Measurements from ENCODE around the gene BIRC7. TPM values are rescaled to one million over a fixed set of nuclear protein-coding genes. Genes with fewer than 3 reads are reported as not detected.

Gene BIRC7
- total RNA-seq, 1 experiment from 2014 or later: 1.3 TPM

GRCh38 chr20:63262836-63263235 is 27.1 kb downstream of the BIRC7 start:
- no peak for DNase-seq (ENCODE audit: low spot score)

- DNase-seq (ENCODE audit: low spot score): no peak
These were observed 28.3 kb downstream of the BIRC7 start for GRCh38 chr20:63264000-63264399.

GRCh38 chr20:63264519-63264918 is 28.8 kb downstream of the BIRC7 start:
- DNase-seq (ENCODE audit: low spot score): no peak

DNA sequence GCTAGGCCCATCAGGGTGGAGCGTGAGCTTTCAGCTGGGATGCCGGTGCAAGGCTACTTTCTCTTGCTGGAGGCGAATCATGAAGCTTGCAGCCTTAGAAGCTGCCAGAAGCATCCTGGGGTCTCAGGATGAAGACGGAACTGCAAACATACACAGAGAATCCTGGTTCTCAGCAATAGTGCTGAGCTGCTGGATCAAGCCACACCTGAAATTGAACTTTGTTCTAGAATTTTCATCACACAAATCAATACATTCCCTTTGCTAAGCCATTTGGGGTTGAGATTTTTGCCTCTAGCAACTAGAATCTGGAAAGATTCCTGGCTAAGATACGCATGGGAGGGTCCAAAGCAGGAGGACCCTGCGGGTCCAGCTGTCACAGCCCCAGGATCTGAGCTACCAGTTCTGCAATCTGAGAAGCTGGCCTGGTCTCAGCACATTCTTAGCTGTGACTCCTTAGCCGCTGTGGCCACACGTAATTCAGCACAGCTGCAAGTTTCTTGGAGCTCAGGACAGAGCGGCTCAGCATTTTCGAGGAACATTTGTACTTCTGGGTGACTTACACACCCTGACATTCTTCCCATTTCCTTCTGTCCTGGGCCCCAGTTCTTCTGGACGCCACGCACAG is 30.3 kb downstream of the BIRC7 start:
- DNase-seq (ENCODE audit: low spot score): no peak

GRCh38 chr20:63267691-63268090 is 32.0 kb downstream of the BIRC7 start:
- no peak for DNase-seq (ENCODE audit: low spot score)

- no peak for DNase-seq (ENCODE audit: low spot score)
These were observed 32.6 kb downstream of the BIRC7 start for GRCh38 chr20:63268256-63268655.

GRCh38 chr20:63268671-63269439 is 33.1 kb downstream of the BIRC7 start:
- DNase-seq (ENCODE audit: low spot score): peak; percentile 78

- DNase-seq (ENCODE audit: low spot score): no peak
These were observed 34.0 kb downstream of the BIRC7 start for GRCh38 chr20:63269724-63270123.

DNA sequence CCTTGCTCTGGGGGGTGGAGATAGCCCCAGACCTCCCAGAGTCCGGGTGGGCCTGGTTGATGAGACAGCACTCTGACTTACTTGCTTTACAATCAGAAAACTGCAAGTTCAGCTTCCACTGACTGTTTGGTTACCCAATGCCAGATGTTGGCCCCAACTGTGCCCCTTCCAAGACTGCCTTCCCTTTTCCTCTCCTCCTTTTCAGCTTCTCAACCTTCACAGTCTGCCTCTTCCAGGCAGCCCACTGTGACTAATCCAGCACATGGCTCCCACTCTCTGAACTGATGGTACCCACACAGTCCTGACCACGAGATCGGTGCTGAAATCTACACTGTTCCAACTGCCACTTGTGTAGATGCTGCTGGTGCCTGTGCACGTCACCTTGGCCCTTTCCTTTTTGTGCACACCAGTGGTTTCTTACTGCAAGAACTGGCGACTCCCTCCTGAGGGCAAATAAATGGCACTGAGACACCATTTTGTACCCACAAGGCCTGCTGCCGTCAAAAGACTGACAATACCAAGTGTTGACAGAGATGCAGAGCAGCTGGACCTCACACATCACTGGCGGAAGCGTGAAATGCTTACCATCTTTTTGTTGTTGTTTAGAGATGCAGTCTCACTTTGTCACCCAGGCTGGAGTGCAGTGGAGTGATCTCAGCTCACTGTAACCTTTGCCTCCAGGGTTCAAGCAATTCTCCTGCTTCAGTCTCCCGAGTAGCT is 35.1 kb downstream of the BIRC7 start:
- DNase-seq (ENCODE audit: low spot score): no peak

GRCh38 chr20:63272105-63273058 is 36.7 kb downstream of the BIRC7 start, which contains the start of gene ARFGAP1:
TSS of gene ARFGAP1 (plus strand) at chr20:63272813. CDS start at chr20:63275581, 2,768 bp downstream.
- peak; percentile 92 for DNase-seq (ENCODE audit: low spot score)

DNA sequence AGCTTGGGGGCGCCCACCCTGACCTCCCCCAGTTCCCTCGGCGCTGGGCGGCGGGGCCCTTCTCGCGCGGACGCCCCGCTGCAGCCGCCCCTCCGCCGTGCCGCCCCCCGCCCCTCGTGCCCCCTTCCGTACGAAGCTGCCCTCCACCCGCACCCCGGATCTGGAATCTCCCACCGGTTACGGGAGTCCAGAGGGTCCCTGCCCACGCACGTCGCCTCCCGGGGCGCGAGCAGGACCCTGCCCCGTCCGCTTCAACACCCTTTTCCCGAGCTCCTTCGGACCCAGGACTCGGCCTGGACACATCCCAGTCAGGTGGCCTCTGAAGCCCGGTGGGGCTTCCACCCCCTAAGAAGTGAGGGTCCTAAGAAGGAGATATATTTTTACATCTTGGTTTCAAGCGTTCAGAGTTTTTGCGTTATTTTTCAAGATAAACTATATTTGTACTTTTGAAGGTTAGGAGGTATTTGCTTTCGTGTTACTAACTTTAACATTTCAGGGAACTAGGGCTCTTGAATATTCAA is 37.4 kb downstream of the BIRC7 start:
- no peak for DNase-seq (ENCODE audit: low spot score)

DNA sequence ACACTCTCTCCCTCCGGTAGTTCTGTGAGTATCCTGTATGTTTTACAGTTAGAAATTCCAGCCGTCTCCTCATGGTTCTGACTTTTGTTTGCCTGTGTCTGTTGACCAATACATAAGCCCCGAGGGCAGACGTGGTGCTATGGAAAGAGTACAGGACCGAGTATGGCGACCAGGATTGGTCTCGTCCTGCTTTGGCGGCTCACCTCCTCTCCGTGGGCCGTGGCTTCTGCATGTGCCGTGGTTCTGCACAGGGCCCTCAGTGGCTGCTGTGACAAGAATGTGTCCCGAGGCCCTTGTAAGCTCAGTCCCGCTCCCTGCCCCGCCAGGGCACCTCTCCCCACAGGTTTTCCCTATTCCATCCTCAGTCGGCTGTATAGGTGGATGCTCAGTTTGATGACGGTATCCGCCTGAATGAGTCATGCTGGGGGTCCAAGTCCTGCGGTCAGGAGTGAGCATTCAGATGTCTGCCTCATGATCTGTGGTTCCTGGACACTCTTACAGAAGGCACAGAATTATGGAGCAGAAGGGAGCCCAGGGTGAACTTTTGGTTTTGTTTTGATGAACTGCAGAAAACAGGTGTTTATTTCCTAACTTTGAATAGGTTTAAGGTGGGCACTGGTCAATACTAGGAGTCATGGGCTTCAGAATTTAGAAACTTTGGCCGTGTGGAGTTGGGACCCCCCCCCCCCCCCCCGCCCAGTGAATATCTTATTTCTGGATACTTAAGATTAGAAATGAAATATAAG is 38.1 kb downstream of the BIRC7 start:
- DNase-seq (ENCODE audit: low spot score): peak; percentile 48

DNA sequence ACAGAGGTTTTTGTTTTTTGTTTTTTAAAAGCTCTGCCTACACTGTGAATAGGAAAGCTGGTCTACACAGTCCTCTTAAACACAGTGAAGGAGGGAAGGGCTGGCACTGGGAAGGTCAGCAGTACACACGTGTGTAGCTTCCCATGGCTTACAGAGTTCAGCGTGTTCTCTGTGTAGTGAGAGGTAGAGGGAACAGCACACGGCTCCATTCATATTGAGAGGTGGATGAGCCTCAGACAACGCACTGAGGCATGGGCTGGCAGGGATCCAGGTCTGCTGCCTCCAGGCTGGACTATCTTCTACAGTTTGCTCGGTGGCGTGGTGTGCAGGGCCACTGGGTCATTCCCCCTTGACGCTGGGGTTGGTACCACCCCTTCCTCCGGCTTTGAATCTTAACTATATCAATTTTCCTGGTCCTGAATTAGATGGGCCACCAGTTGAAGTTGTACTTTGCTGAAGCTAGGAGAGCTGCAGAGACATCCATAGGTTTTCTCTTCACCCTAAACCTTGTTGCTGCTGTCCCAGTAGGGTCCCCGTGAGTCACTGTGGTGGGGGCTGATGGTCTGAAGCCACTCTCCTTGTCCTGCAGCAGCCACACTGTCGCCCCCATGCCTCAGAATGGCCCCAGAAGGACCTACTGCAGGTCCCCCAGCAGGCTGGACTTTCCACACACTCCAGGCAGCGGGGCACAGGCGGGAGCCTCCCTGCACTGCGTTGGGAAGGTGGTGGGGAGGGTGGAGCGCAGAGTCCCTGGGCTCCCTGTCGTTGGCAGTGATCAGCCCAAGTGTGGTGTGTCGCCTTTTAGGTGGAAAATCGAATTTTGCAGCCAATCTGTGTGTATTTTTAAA is 38.9 kb downstream of the BIRC7 start:
- DNase-seq (ENCODE audit: low spot score): no peak

- DNase-seq (ENCODE audit: low spot score): no peak
These were observed 40.1 kb downstream of the BIRC7 start for GRCh38 chr20:63275825-63276224.

GRCh38 chr20:63276956-63277355 is 41.3 kb downstream of the BIRC7 start:
- DNase-seq (ENCODE audit: low spot score): no peak

DNA sequence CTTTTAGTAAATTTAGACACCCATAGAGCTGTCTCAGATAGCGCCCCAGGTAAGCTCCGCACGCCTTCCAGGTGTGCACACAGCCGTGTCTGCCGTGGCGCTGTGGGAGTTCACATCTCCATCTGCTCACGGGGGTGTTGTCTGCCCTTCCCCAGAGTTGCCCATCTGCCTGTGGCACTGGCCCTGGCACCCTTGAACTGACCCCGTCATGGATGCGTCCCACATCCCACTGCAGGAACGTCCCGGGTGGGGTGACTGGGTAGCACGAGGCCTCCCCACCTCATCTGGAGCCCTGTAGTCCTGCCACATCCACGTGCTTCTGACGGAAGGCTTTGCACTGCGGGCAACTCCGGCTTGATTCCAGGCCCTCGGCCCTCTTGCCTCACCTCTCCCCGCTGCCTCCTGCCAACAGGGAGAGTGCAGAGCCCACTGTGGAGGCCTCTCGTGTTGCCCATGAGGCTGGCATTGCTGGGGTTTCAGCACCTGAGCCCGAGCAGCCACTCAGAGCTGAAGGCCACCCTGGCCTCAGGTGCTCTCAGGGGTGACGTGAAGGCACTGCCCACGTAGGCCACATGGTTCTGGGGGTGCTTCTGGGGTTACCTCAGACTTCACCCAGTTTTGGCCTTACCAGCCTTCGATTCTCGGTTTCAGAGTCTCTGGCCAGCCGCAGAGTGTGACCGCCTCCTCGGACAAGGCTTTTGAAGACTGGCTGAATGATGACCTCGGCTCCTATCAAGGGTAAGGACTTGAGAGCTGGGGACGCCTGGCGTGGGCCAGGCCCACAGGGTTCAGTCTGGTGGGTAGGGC is 42.0 kb downstream of the BIRC7 start:
- DNase-seq (ENCODE audit: low spot score): no peak

GRCh38 chr20:63278661-63279060 is 43.0 kb downstream of the BIRC7 start:
- no peak for DNase-seq (ENCODE audit: low spot score)

- DNase-seq (ENCODE audit: low spot score): no peak
These were observed 44.2 kb downstream of the BIRC7 start for GRCh38 chr20:63279931-63280330.

DNA sequence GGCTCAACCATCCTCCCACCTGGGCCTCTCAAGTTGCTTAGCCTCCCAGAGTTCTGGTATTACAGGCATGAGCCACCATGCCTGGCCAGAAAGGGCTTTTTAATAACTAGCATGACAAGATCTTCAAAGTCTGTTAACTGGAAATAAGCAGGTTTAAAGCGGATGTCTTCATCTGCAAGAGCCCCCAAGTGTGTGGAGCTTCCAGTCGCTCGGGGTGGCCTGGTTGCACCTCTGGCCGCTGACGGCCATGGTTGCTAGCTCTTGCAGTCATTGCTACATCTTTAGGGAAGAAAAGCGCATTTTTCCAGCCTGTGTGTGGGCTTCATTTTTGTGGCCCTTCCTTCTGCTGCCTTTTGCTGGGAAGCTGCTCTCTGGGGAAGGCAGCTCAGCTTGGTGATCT is 44.7 kb downstream of the BIRC7 start:
- DNase-seq (ENCODE audit: low spot score): no peak

Data from HT-29 (cell line).